Mesothelial cell of epicardium (in vitro differentiated cells): ENCODE results near the gene CCDC51. TPM values are rescaled to one million over a fixed set of nuclear protein-coding genes. Genes with fewer than 3 reads are reported as not detected.

Experiments
- DNase-seq, 2 experiments: peaks; one replicate each; pipeline ENCODE4 v3.0.0; 2021; ENCODE audit warnings: low spot score in 2 of 2; ENCODE audit not compliant: unreplicated experiment in 2 of 2
- H3K27ac Mint-ChIP-seq: 2 replicates; pipeline ENCODE4 v1.8.0; 2021; ENCODE audit warnings: mixed read lengths
- H3K27me3 Mint-ChIP-seq: 2 replicates; pipeline ENCODE4 v1.8.0; 2021; ENCODE audit warnings: low read depth, mixed read lengths
- H3K36me3 Mint-ChIP-seq: 2 replicates; pipeline ENCODE4 v1.8.0; 2021; ENCODE audit warnings: mixed read lengths
- H3K4me1 Mint-ChIP-seq: 2 replicates; pipeline ENCODE4 v1.8.0; 2021; ENCODE audit warnings: mixed read lengths
- H3K4me3 Mint-ChIP-seq: 2 replicates; pipeline ENCODE4 v1.8.0; 2021; ENCODE audit warnings: mild to moderate bottlenecking, moderate library complexity, mixed read lengths
- H3K9me3 Mint-ChIP-seq: 2 replicates; pipeline ENCODE4 v1.8.0; 2021; ENCODE audit warnings: mixed read lengths
- total RNA-seq: library from RNA; stranded (reverse); gene quantifications from 3 replicates; pipeline ENCODE4 v1.2.1, GENCODE V29; 2021
- TF ChIP-seq, protein P1 (sequence below): fragments of 200-600 bp; sonication (generic); IDR thresholded peaks from one replicate; pipeline ENCODE4 v1.5.0; 2021; ENCODE audit warnings: antibody characterized with exemption; ENCODE audit not compliant: unreplicated experiment

Gene CCDC51
- total RNA-seq, 1 donor from 2014 or later = 11.5 TPM

DNA sequence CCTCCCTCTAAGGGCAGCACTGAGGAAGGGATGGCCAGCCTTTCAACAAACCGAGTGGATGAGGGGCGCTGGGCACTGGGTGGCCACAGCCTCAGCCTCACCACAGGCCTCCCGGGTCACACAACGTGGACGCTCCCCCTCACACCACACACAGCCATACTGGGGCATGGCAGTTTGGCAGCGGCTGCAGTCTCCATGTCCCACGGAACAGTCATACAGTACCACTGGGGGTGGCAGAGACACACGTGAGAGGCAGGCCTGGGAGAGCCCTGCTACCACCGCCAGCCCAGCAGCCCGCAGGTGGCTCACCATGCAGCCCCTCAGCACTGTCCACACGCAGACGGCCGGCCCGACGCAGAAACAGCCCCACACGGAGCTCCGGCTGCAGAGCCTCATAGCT is 21.8 kb downstream of the CCDC51 start:
- TF ChIP-seq, protein P1, sequence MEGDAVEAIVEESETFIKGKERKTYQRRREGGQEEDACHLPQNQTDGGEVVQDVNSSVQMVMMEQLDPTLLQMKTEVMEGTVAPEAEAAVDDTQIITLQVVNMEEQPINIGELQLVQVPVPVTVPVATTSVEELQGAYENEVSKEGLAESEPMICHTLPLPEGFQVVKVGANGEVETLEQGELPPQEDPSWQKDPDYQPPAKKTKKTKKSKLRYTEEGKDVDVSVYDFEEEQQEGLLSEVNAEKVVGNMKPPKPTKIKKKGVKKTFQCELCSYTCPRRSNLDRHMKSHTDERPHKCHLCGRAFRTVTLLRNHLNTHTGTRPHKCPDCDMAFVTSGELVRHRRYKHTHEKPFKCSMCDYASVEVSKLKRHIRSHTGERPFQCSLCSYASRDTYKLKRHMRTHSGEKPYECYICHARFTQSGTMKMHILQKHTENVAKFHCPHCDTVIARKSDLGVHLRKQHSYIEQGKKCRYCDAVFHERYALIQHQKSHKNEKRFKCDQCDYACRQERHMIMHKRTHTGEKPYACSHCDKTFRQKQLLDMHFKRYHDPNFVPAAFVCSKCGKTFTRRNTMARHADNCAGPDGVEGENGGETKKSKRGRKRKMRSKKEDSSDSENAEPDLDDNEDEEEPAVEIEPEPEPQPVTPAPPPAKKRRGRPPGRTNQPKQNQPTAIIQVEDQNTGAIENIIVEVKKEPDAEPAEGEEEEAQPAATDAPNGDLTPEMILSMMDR = no peak
- no peaks in the 10 kb centered on the region for H3K27me3 Mint-ChIP-seq
- no peak overlapping the region for H3K4me3 Mint-ChIP-seq
- H3K27ac Mint-ChIP-seq = no peak overlapping the region
- DNase-seq = no peak
- no peaks in the 10 kb centered on the region for H3K9me3 Mint-ChIP-seq
- no peaks in the 10 kb centered on the region for H3K4me1 Mint-ChIP-seq
- H3K36me3 Mint-ChIP-seq = peaks cover 16% of the 10 kb centered on the region

GRCh38 chr3:48417529-48418108 is 22.3 kb downstream of the CCDC51 start:
- Mint-ChIP-seq H3K27me3 (no peaks in the 10 kb centered on the region), H3K27ac (no peak overlapping the region), H3K9me3 (no peaks in the 10 kb centered on the region), H3K36me3 (peaks cover 19% of the 10 kb centered on the region), H3K4me1 (no peaks in the 10 kb centered on the region), H3K4me3 (no peak overlapping the region)
- DNase-seq = no peak
- TF ChIP-seq, protein P1 = no peak

DNA sequence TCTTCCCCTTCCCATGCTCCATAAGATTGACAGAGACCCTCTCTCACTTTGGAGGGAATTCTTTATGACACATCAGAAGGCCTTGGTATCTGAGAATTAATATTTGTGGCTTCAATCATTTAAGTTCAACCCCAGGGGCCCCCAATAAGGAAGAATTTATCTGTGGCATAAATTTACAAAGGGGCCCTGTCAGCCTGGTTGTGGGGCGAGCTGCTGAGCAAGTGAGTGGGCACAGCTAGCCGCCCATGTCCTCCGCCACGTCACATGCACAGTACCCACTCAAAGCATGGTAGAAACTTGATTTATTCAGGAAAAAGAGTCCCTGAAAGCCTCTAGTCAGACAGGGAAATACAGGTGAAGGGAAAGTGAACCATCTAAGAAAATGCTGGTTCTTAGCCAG is 23.4 kb downstream of the CCDC51 start:
- Mint-ChIP-seq H3K27me3 (no peaks in the 10 kb centered on the region), H3K36me3 (peaks cover 19% of the 10 kb centered on the region), H3K4me3 (no peak overlapping the region), H3K9me3 (no peaks in the 10 kb centered on the region), H3K4me1 (no peaks in the 10 kb centered on the region), H3K27ac (no peak overlapping the region)
- DNase-seq = no peak
- TF ChIP-seq, protein P1 = no peak

DNA sequence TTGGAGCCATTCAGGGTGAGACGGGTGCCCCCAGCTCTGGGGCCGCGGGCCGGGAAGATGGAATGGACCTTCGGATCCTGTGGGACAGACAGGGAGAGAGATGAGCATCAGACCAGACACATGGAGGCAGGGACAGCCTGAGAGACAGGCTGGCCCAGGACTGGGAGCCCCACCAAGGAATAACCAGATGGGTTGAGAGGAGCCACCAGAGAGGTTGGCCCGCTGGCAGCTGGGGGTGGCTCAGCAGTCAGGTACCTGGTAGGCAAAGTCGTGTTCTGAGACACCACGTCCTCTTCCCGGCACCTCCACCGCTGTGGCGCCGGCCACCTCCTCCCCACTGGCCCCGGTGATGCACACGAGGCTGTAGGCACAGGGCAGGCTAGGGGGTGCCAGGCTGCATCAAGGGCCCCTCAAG is 23.8 kb downstream of the CCDC51 start:
- Mint-ChIP-seq H3K4me1 (no peaks in the 10 kb centered on the region), H3K27me3 (no peaks in the 10 kb centered on the region), H3K36me3 (peaks cover 21% of the 10 kb centered on the region), H3K9me3 (no peaks in the 10 kb centered on the region), H3K4me3 (no peak overlapping the region), H3K27ac (no peak overlapping the region)
- TF ChIP-seq, protein P1 = no peak
- no peak for DNase-seq

DNA sequence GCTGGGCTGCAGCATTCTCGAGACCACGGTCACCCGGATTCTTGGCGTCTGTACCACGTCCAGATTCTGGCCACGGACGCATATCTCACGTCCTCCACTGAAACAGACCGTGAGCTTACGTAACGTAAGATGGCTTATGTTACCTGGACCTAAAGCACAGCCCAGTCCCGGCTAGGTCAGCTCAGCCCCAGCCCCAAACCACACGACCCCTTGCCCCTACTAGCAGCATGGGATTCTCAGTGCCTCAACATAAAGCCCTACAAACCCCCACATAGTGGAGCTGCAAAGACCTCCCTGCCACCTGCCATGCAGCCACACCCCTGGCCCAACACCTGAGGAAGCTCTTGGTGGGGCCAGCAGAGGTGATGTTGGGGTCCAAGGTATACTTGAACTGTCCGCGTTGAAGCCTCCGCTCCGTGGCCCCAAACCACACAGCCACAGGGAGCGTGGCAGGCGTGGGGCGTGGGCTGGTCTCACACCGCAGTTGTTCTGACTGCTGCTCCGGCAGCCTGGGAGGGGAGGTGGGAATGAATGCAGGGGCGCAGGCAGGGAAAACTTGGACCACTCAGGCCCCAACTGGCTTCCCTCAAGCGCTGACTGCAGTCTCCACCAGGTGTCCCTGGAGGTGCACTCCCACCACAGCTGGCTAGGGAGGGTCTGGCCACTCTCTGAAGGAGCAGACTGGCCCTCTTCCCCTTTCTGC is 24.5 kb downstream of the CCDC51 start:
- Mint-ChIP-seq H3K9me3 (no peaks in the 10 kb centered on the region), H3K4me1 (no peaks in the 10 kb centered on the region), H3K4me3 (no peak overlapping the region), H3K27ac (no peak overlapping the region), H3K36me3 (peaks cover 24% of the 10 kb centered on the region), H3K27me3 (no peaks in the 10 kb centered on the region)
- no peak for DNase-seq
- TF ChIP-seq, protein P1 = no peak
